HCT116 (cell line): ENCODE data around the gene GPR65. TPM values are rescaled to one million over a fixed set of nuclear protein-coding genes. Genes with fewer than 3 reads are reported as not detected.

Source experiments
- ATAC-seq: fragments of 200-7000 bp; cut with Tn5 transposase; 2 replicates; pipeline ENCODE4 v1.9.1; 2020; ENCODE audit warnings: mild to moderate bottlenecking, moderate library complexity
- BruUV-seq: library from RNA; stranded (reverse); fragments of 400-500 nt; replicated peaks from 2 replicates; lab custom pipeline; 2021; lab: Mats Ljungman, UMichigan
- CTCF ChIA-PET: fragments of 300-600 bp; sonication (Branson Sonifier 250); formaldehyde crosslinking; loops from one replicate; lab custom pipeline; 2021; ENCODE audit warnings: antibody characterized with exemption; lab: Charles Lee
- POLR2A ChIA-PET: fragments of 300-600, 350-600 bp; sonication (Branson Sonifier 250); formaldehyde crosslinking; loops from one replicate; lab custom pipeline; 2021; ENCODE audit warnings: antibody characterized with exemption; lab: Charles Lee
- RAD21 ChIA-PET, 2 experiments: fragments of 300-600 bp; sonication (Branson Sonifier 250); formaldehyde crosslinking; loops; one replicate each; lab custom pipeline; 2023; ENCODE audit warnings: low total read pairs in 2 of 2; ENCODE audit not compliant: uncharacterized antibody in 2 of 2, unreplicated experiment in 2 of 2, low non-redundant PET in 1 of 2; lab: Charles Lee
- DNase-seq: peaks from one replicate; pipeline ENCODE4 v3.0.0-alpha.2; 2010; ENCODE audit warnings: low read depth, low spot score
- H2AFZ ChIP-seq: fragments of 200-600 bp; shearing (Covaris generic), sonication (generic); 2 replicates; pipeline ENCODE4 v1.6.1; 2017; ENCODE audit warnings: low read depth, mixed run types, mixed read lengths, antibody characterized with exemption, low read length; ENCODE audit not compliant: poor library complexity, severe bottlenecking
- H3K27ac ChIP-seq: 2 replicates; pipeline ENCODE4 v1.5.1; 2012; ENCODE audit warnings: low read depth, low read length
- H3K27me3 ChIP-seq: fragments of 200-600 bp; sonication (generic); 2 replicates; pipeline ENCODE4 v1.6.1; 2016; ENCODE audit warnings: mixed run types, low read length, mixed read lengths; ENCODE audit not compliant: insufficient read depth
- H3K36me3 ChIP-seq, 2 experiments: fragments of 200-500 bp in 1 of 2; fragments of 200-600 bp in 1 of 2; sonication (Bioruptor generic) in 1 of 2; sonication (generic) in 1 of 2; 2 replicates each; pipeline versions ENCODE4 v1.5.1 to v1.6.1; 2014 to 2016; ENCODE audit warnings: low read length in 2 of 2, inconsistent platforms in 1 of 2, mixed read lengths in 1 of 2, mixed run types in 1 of 2; ENCODE audit not compliant: insufficient read depth in 2 of 2, control insufficient read depth in 1 of 2
- H3K4me1 ChIP-seq, 2 experiments: fragments of 200-600 bp in 1 of 2; sonication (generic) in 1 of 2; 2 replicates each; pipeline versions ENCODE4 v1.5.1 to v1.6.1; 2012 to 2017; ENCODE audit warnings: low read length in 2 of 2, inconsistent platforms in 1 of 2, mild to moderate bottlenecking in 1 of 2, mixed read lengths in 1 of 2, mixed run types in 1 of 2, moderate library complexity in 1 of 2; ENCODE audit not compliant: insufficient read depth in 2 of 2, control insufficient read depth in 1 of 2
- H3K4me2 ChIP-seq: fragments of 200-600 bp; sonication (generic); 2 replicates; pipeline ENCODE4 v1.6.1; 2017; ENCODE audit warnings: mixed run types, low read length, mixed read lengths
- H3K4me3 ChIP-seq, 2 experiments: fragments of 200-600 bp in 1 of 2; sonication (generic) in 1 of 2; replicated peaks in 1 of 2; 2 replicates each; pipeline ENCODE4 v1.5.1; 2011 to 2016; ENCODE audit warnings: low read length in 2 of 2, control low read depth in 1 of 2, low read depth in 1 of 2, mild to moderate bottlenecking in 1 of 2, mixed read lengths in 1 of 2, mixed run types in 1 of 2
- H3K79me2 ChIP-seq: fragments of 200-600 bp; sonication (generic); 2 replicates; pipeline ENCODE4 v1.6.1; 2017; ENCODE audit warnings: mild to moderate bottlenecking, mixed run types, low read length, moderate library complexity, mixed read lengths; ENCODE audit not compliant: insufficient read depth
- H3K9ac ChIP-seq: fragments of 200-600 bp; sonication (generic); 2 replicates; pipeline ENCODE4 v1.6.1; 2016; ENCODE audit warnings: low read length, mixed read lengths
- H3K9me2 ChIP-seq: fragments of 200-600 bp; sonication (generic), shearing (Covaris generic); 2 replicates; pipeline ENCODE4 v1.6.1; 2017; ENCODE audit warnings: mixed run types, mild to moderate bottlenecking, moderate library complexity; ENCODE audit not compliant: insufficient read depth
- H3K9me3 ChIP-seq, 2 experiments: fragments of 200-500 bp in 1 of 2; fragments of 200-600 bp in 1 of 2; sonication (Bioruptor generic) in 1 of 2; sonication (generic) in 1 of 2; 2 replicates each; pipeline ENCODE4 v1.6.1; 2014 to 2017; ENCODE audit warnings: low read length in 2 of 2, mixed read lengths in 2 of 2, inconsistent platforms in 1 of 2, low read depth in 1 of 2, mild to moderate bottlenecking in 1 of 2, mixed run types in 1 of 2, moderate library complexity in 1 of 2; ENCODE audit not compliant: control insufficient read depth in 1 of 2, insufficient read depth in 1 of 2
- H4K20me1 ChIP-seq: fragments of 200-600 bp; sonication (generic), shearing (Covaris generic); 2 replicates; pipeline ENCODE4 v1.6.1; 2017; ENCODE audit warnings: mixed run types, mild to moderate bottlenecking, moderate library complexity; ENCODE audit not compliant: insufficient read depth
- EGR1 ChIP-seq: IDR thresholded peaks from 2 replicates; pipeline ENCODE4 v1.6.1; 2012; ENCODE audit warnings: low read depth
- EZH2 ChIP-seq: fragments of 200-600 bp; sonication (generic); IDR thresholded peaks from 2 replicates; pipeline ENCODE4 v1.6.1; 2017; ENCODE audit warnings: antibody characterized with exemption, mixed run types
- FOSL1 ChIP-seq: IDR thresholded peaks from 2 replicates; pipeline ENCODE4 v1.6.1; 2012; ENCODE audit warnings: low read depth
- JUND ChIP-seq: IDR thresholded peaks from 2 replicates; pipeline ENCODE4 v1.6.1; 2012
- MAX ChIP-seq: IDR thresholded peaks from 2 replicates; pipeline ENCODE4 v1.6.1; 2012
- POLR2A ChIP-seq: IDR thresholded peaks from 2 replicates; pipeline ENCODE4 v1.7.0; 2011; ENCODE audit warnings: borderline replicate concordance; ENCODE audit not compliant: insufficient read depth, insufficient read length; ENCODE audit errors: extremely low read depth
- RAD21 ChIP-seq: IDR thresholded peaks from 2 replicates; pipeline ENCODE4 v1.6.1; 2012; ENCODE audit warnings: low read depth, mild to moderate bottlenecking
- SIN3A ChIP-seq: IDR thresholded peaks from 2 replicates; pipeline ENCODE4 v1.6.1; 2012; ENCODE audit warnings: low read depth
- SP1 ChIP-seq: IDR thresholded peaks from 2 replicates; pipeline ENCODE4 v1.6.1; 2012; ENCODE audit warnings: low read depth
- SRF ChIP-seq: IDR thresholded peaks from 2 replicates; pipeline ENCODE4 v1.6.1; 2012; ENCODE audit warnings: low read depth
- TCF7L2 ChIP-seq: IDR thresholded peaks from 2 replicates; pipeline ENCODE4 v1.7.0; 2011; ENCODE audit warnings: borderline replicate concordance, inconsistent platforms; ENCODE audit not compliant: insufficient read depth, insufficient read length; ENCODE audit errors: extremely low read depth
- YY1 ChIP-seq: IDR thresholded peaks from 2 replicates; pipeline ENCODE4 v1.6.1; 2011; ENCODE audit warnings: low read length, low read depth, moderate library complexity, mild to moderate bottlenecking; ENCODE audit not compliant: insufficient replicate concordance; ENCODE audit errors: extremely low read depth
- ZNF274 ChIP-seq: fragments of 200-500 bp; sonication (Bioruptor generic); IDR thresholded peaks from 2 replicates; pipeline ENCODE4 v1.6.1; 2014; ENCODE audit warnings: mild to moderate bottlenecking, low read depth, low read length, inconsistent platforms
- intact Hi-C: fragments of 100-400 bp; cut with micrococcal nuclease; formaldehyde crosslinking; loops from 2 replicates; pipeline ENCODE4 v1.10.0; 2022
- total RNA-seq: library from RNA; stranded (reverse); gene quantifications from one replicate; pipeline ENCODE4 v1.2.1, GENCODE V29; 2021; ENCODE audit not compliant: unreplicated experiment
- TF ChIP-seq, protein P1 (sequence below): IDR thresholded peaks from 2 replicates; pipeline ENCODE4 v1.6.1; 2012

Gene GPR65
- total RNA-seq, 1 experiment from 2014 or later: 0.05 TPM

- BruUV-seq: no TSS peak
- Histone ChIP-seq H3K4me1 (no peaks in the 10 kb centered on the region), H3K9ac (no peak overlapping the region), H3K36me3 (no peaks in the 10 kb centered on the region), H3K27ac (no peak overlapping the region), H3K4me2 (no peak overlapping the region), H3K4me3 (no peak overlapping the region), H3K9me3 (no peaks in the 10 kb centered on the region; a peak in 1 of 4 replicates), H3K79me2 (no peaks in the 10 kb centered on the region), H4K20me1 (no peaks in the 10 kb centered on the region), H2AFZ (no peak overlapping the region), H3K9me2 (no peaks in the 10 kb centered on the region), H3K27me3 (no peaks in the 10 kb centered on the region)
- ChIA-PET CTCF (no interaction called here), RAD21 (no interaction called here), POLR2A (no interaction called here)
- DNase-seq (no peak), ATAC-seq (no peak)
- intact Hi-C loops: loop anchor here (10.0 kb wide), 1 partner anchor 417 kb away; no protein-coding TSS in a partner anchor
- TF ChIP-seq JUND (no peak), SIN3A (no peak), FOSL1 (no peak), SRF (no peak), MAX (no peak), RAD21 (no peak), ZNF274 (no peak), TCF7L2 (no peak), POLR2A (no peak), YY1 (no peak), SP1 (no peak), EGR1 (no peak), EZH2 (no peak)
- TF ChIP-seq, protein P1, sequence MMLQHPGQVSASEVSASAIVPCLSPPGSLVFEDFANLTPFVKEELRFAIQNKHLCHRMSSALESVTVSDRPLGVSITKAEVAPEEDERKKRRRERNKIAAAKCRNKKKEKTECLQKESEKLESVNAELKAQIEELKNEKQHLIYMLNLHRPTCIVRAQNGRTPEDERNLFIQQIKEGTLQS: no peak
Measured at GRCh38 chr14:88017535-88017934, 12.6 kb downstream of the GPR65 start.
